HepG2 (cell line): ENCODE measurements around the gene TAS1R3. TPM values are rescaled to one million over a fixed set of nuclear protein-coding genes. Genes with fewer than 3 reads are reported as not detected.

Source experiments
- ATAC-seq: fragments of 200-7000 bp; cut with Tn5 transposase; 3 replicates; pipeline ENCODE4 v1.9.1; 2020; ENCODE audit warnings: mild to moderate bottlenecking, moderate library complexity
- BruUV-seq: library from RNA; stranded (reverse); fragments of 400-500 nt; replicated peaks from 2 replicates; lab custom pipeline; 2021; lab: Mats Ljungman, UMichigan
- CTCF ChIA-PET: fragments of 300-600 bp; formaldehyde crosslinking; extraction: SDS; loops from one replicate; lab custom pipeline; 2021; ENCODE audit warnings: low total read pairs, inconsistent platforms, low intra/inter-chr PET ratio; lab: Yijun Ruan, JAX
- POLR2A ChIA-PET: fragments of 350-600 bp; sonication (Branson Sonifier 250); formaldehyde crosslinking; loops from one replicate; lab custom pipeline; 2020; ENCODE audit warnings: antibody characterized with exemption, inconsistent platforms; lab: Yijun Ruan, JAX
- DNase-seq: peaks from one replicate; pipeline ENCODE4 v3.0.0-alpha.2; 2015; ENCODE audit warnings: low spot score
- FAIRE-seq: peaks from 3 replicates; lab custom pipeline; 2011; peaks lifted over from hg19 to GRCh38; lab: Jason Lieb, UNC
- H2AFZ ChIP-seq: one replicate; pipeline ENCODE4 v1.6.1; 2011; ENCODE audit warnings: low read length, inconsistent platforms
- H3K27ac ChIP-seq: fragments of 300-600 bp; 3 replicates; pipeline ENCODE4 v1.8.0; 2011; ENCODE audit warnings: mixed run types, mild to moderate bottlenecking, mixed read lengths, low read length, inconsistent platforms; ENCODE audit not compliant: insufficient read depth; ENCODE audit errors: extremely low read length
- H3K27me3 ChIP-seq, 2 experiments: fragments of 200-600 bp in 1 of 2; 2 replicates in 1 of 2; 3 replicates in 1 of 2; pipeline versions ENCODE4 v1.6.0 to v1.8.0; 2011; ENCODE audit warnings: low read length in 2 of 2, mild to moderate bottlenecking in 2 of 2, moderate library complexity in 2 of 2, inconsistent platforms in 1 of 2; ENCODE audit not compliant: insufficient read depth in 2 of 2, control insufficient read depth in 1 of 2
- H3K36me3 ChIP-seq, 2 experiments: fragments of 200-600 bp in 1 of 2; replicated peaks in 1 of 2; 2 replicates in 1 of 2; 3 replicates in 1 of 2; pipeline versions ENCODE4 v1.5.1 to v1.8.0; 2011; ENCODE audit warnings: low read length in 2 of 2, inconsistent platforms in 1 of 2; ENCODE audit not compliant: insufficient read depth in 2 of 2, control insufficient read depth in 1 of 2
- H3K4me1 ChIP-seq: 2 replicates; pipeline ENCODE4 v1.5.1; 2012; ENCODE audit warnings: low read length, inconsistent platforms; ENCODE audit not compliant: insufficient read depth
- H3K4me2 ChIP-seq: 2 replicates; pipeline ENCODE4 v1.6.0; 2011; ENCODE audit warnings: low read depth, low read length, inconsistent platforms
- H3K4me3 ChIP-seq, 3 experiments: fragments of 200-600 bp in 1 of 3; sonication (generic), shearing (Covaris generic) in 1 of 3; replicated peaks in 1 of 3; 2 replicates each; pipeline ENCODE4 v1.5.1; 2011 to 2016; ENCODE audit warnings: low read length in 3 of 3, inconsistent platforms in 2 of 3, low read depth in 2 of 3, mild to moderate bottlenecking in 2 of 3, control low read depth in 1 of 3, mixed read lengths in 1 of 3; ENCODE audit not compliant: insufficient read depth in 1 of 3
- H3K79me2 ChIP-seq: one replicate; pipeline ENCODE4 v1.6.1; 2011; ENCODE audit warnings: low read length, inconsistent platforms; ENCODE audit not compliant: insufficient read depth
- H3K9ac ChIP-seq: 2 replicates; pipeline ENCODE4 v1.6.0; 2011; ENCODE audit warnings: mild to moderate bottlenecking, low read depth, low read length, inconsistent platforms; ENCODE audit not compliant: insufficient read depth
- H3K9me3 ChIP-seq: 2 replicates; pipeline ENCODE4 v1.5.1; 2012; ENCODE audit warnings: mild to moderate bottlenecking, low read length
- H4K20me1 ChIP-seq: 2 replicates; pipeline ENCODE4 v1.6.0; 2011; ENCODE audit warnings: inconsistent platforms, mild to moderate bottlenecking, low read length, moderate library complexity; ENCODE audit not compliant: insufficient read depth
- ARNT ChIP-seq: fragments of 450-650 bp; IDR thresholded peaks from 2 replicates; pipeline ENCODE4 v1.6.1; 2017
- BCL6 ChIP-seq: IDR thresholded peaks from 2 replicates; pipeline ENCODE4 v1.6.1; 2016; ENCODE audit warnings: missing genetic modification reagents, missing compliant biosample characterization
- CTCF ChIP-seq: sonication (generic); formaldehyde crosslinking; IDR thresholded peaks from 2 replicates; pipeline ENCODE4 v1.5.0; 2020; ENCODE audit warnings: mild to moderate bottlenecking, missing genetic modification reagents, moderate library complexity
- EEA1 ChIP-seq: sonication (generic); formaldehyde crosslinking; IDR thresholded peaks from 2 replicates; pipeline ENCODE4 v1.5.1; 2020; ENCODE audit warnings: mild to moderate bottlenecking, missing genetic modification reagents, borderline replicate concordance
- KAT7 ChIP-seq: IDR thresholded peaks from 2 replicates; pipeline ENCODE4 v1.6.1; 2018; ENCODE audit warnings: borderline replicate concordance, missing compliant biosample characterization
- MAZ ChIP-seq, 2 experiments: sonication (generic) in 1 of 2; formaldehyde crosslinking in 1 of 2; IDR thresholded peaks; 2 replicates each; pipeline versions ENCODE4 v1.5.0 to v1.6.1; 2012 to 2020; ENCODE audit warnings: low read depth in 2 of 2, mild to moderate bottlenecking in 2 of 2, borderline replicate concordance in 1 of 2, improper control_type of control experiment in 1 of 2, low read length in 1 of 2, missing genetic modification reagents in 1 of 2, moderate library complexity in 1 of 2
- PHF21A ChIP-seq: sonication (generic); formaldehyde crosslinking; IDR thresholded peaks from 2 replicates; pipeline ENCODE4 v1.5.0; 2020; ENCODE audit warnings: mild to moderate bottlenecking, missing genetic modification reagents
- ZNF207 ChIP-seq: fragments of 450-650 bp; IDR thresholded peaks from 2 replicates; pipeline ENCODE4 v1.6.1; 2016; ENCODE audit warnings: antibody characterized with exemption, borderline replicate concordance
- ZNF468 ChIP-seq: sonication (generic); formaldehyde crosslinking; IDR thresholded peaks from 2 replicates; pipeline ENCODE4 v1.8.0; 2022; ENCODE audit warnings: mild to moderate bottlenecking, moderate library complexity, missing genetic modification reagents
- ZNF574 ChIP-seq: sonication (generic); formaldehyde crosslinking; IDR thresholded peaks from 2 replicates; pipeline ENCODE4 v1.4.0; 2020; ENCODE audit warnings: missing genetic modification reagents
- ZNF589 ChIP-seq: sonication (generic); formaldehyde crosslinking; conservative IDR thresholded peaks from 2 replicates; pipeline ENCODE4 v1.8.0; 2022; ENCODE audit warnings: mild to moderate bottlenecking, moderate library complexity, missing genetic modification reagents
- ZNF75D ChIP-seq: sonication (generic); formaldehyde crosslinking; IDR thresholded peaks from 2 replicates; pipeline ENCODE4 v1.8.1; 2023; ENCODE audit warnings: missing genetic modification reagents, mild to moderate bottlenecking, borderline replicate concordance
- ZNF788 ChIP-seq: sonication (generic); formaldehyde crosslinking; IDR thresholded peaks from 2 replicates; pipeline ENCODE4 v1.5.0; 2020; ENCODE audit warnings: mild to moderate bottlenecking, missing genetic modification reagents, borderline replicate concordance
- ZSCAN21 ChIP-seq: sonication (generic); formaldehyde crosslinking; IDR thresholded peaks from 2 replicates; pipeline ENCODE4 v1.8.0; 2022; ENCODE audit warnings: mild to moderate bottlenecking, missing genetic modification reagents, moderate library complexity, borderline replicate concordance
- whole genome bisulfite sequencing: methylation state at CpG from one replicate; pipeline ENCODE4 v1.1.6; 2017; ENCODE audit warnings: low lambda C conversion rate; 5-methylcytosine and 5-hydroxymethylcytosine counted together
- in situ Hi-C: cut with HindIII; loops from 2 replicates; pipeline ENCODE4 v1.10.0; 2017; ENCODE audit warnings: low pct_unique_long_range_greater_than_20kb; ENCODE audit not compliant: extremely low pct_ligation_motif_present
- intact Hi-C: fragments of 100-400 bp; cut with micrococcal nuclease; formaldehyde crosslinking; loops from one replicate; pipeline ENCODE4 v1.10.0; 2022; ENCODE audit not compliant: unreplicated experiment
- polyA plus RNA-seq, 8 experiments: library from polyadenylated mRNA; depleted of rRNA in 3 of 8; stranded (reverse) in 7 of 8; unstranded in 1 of 8; fragments of >200 nt; fragmentation: Illumina TruSeq in 4 of 8; extraction: Trizol in 4 of 8; gene quantifications; 2 replicates each; pipeline versions ENCODE4 v1.2.1 to v1.2.3, GENCODE V29; 2011 to 2016; ENCODE audit warnings: low read depth in 4 of 8, missing spikeins in 1 of 8, mixed read lengths in 1 of 8; ENCODE audit not compliant: insufficient read depth in 1 of 8
- total RNA-seq, 5 experiments: library from RNA; depleted of rRNA; stranded (reverse); fragments of >200 nt; fragmentation: Illumina TruSeq; extraction: Trizol; gene quantifications; 2 replicates each; pipeline ENCODE4 v1.2.3, GENCODE V29; 2016; ENCODE audit warnings: low read depth in 1 of 5
- TF ChIP-seq, protein P1 (sequence below): sonication (generic); formaldehyde crosslinking; conservative IDR thresholded peaks from 2 replicates; pipeline ENCODE4 v1.4.0; 2020; ENCODE audit warnings: missing genetic modification reagents

The TAS1R3 gene
- total and polyA plus RNA-seq, 2 of the 13 experiments (the other 11 are each of a cell fraction or from before 2014, with no cell fraction given): 0.13 to 0.15 TPM

GRCh38 chr1:1360506-1361169 is 29.6 kb downstream of the TAS1R3 start:
- H3K9ac ChIP-seq: peak overlapping the region; percentile 80
- H3K9me3 ChIP-seq: no peaks in the 10 kb centered on the region
- no peaks in the 10 kb centered on the region for H3K27me3 ChIP-seq
- in situ Hi-C loops: no loop called here
- DNase-seq: peak; percentile 68
- no peak overlapping the region for H2AFZ ChIP-seq
- H3K36me3 ChIP-seq: no peaks in the 10 kb centered on the region
- H3K4me1 ChIP-seq: peaks cover 57% of the 10 kb centered on the region
- H3K79me2 ChIP-seq: peaks cover 4% of the 10 kb centered on the region
- BruUV-seq: TSS peak; percentile 47
- intact Hi-C loops: no loop called here
- ChIA-PET CTCF (no interaction called here), POLR2A (interaction anchor here (1.0 to 4.0 kb wide), 4 partner anchors 9 to 15 kb away, joined by 3 to 38 read pairs (median 14); partner anchors contain the start of genes AURKAIP1 and DVL1)
- H4K20me1 ChIP-seq: no peaks in the 10 kb centered on the region
- 87% methylated on average over 14 of the region's 20 CpGs for WGBS
- ATAC-seq: peak; percentile 20
- peak overlapping the region in 2 of 3 experiments; percentile 71 to 74; a peak in 5 of 6 replicates for H3K4me3 ChIP-seq
- FAIRE-seq: no peak
- H3K4me2 ChIP-seq: peak overlapping the region; percentile 92
- peak overlapping the region; percentile 88 for H3K27ac ChIP-seq
- no peak for TF ChIP-seq BCL6 (CRISPR knock-in tag)
- 0 out of 2 replicates have a peak, but pooled peaks have one; percentile 39 for TF ChIP-seq MAZ (IDR thresholded peaks at IDR 0.05; ENCODE audit: borderline replicate concordance, low read depth, low read length)
- TF ChIP-seq MAZ (CRISPR knock-in tag; IDR thresholded peaks at IDR 0.05; ENCODE audit: low read depth): 0 out of 2 replicates have a peak, but pooled peaks have one; percentile 3
- TF ChIP-seq KAT7 (CRISPR knock-in tag): no peak
- TF ChIP-seq CTCF (CRISPR knock-in tag): 0 out of 2 replicates have a peak, but pooled peaks have one; percentile 2
- TF ChIP-seq ZNF788 (CRISPR knock-in tag): no peak
- TF ChIP-seq ZSCAN21 (CRISPR knock-in tag): 0 out of 2 replicates have a peak, but pooled peaks have one; percentile 0
- TF ChIP-seq, protein P1, sequence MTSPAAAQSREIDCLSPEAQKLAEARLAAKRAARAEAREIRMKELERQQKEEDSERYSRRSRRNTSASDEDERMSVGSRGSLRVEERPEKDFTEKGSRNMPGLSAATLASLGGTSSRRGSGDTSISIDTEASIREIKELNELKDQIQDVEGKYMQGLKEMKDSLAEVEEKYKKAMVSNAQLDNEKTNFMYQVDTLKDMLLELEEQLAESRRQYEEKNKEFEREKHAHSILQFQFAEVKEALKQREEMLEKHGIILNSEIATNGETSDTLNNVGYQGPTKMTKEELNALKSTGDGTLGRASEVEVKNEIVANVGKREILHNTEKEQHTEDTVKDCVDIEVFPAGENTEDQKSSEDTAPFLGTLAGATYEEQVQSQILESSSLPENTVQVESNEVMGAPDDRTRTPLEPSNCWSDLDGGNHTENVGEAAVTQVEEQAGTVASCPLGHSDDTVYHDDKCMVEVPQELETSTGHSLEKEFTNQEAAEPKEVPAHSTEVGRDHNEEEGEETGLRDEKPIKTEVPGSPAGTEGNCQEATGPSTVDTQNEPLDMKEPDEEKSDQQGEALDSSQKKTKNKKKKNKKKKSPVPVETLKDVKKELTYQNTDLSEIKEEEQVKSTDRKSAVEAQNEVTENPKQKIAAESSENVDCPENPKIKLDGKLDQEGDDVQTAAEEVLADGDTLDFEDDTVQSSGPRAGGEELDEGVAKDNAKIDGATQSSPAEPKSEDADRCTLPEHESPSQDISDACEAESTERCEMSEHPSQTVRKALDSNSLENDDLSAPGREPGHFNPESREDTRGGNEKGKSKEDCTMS (CRISPR knock-in tag): no peak
- TF ChIP-seq EEA1: 0 out of 2 replicates have a peak, but pooled peaks have one; percentile 30
- no peak for TF ChIP-seq ZNF75D (CRISPR knock-in tag)
- 0 out of 2 replicates have a peak, but pooled peaks have one; percentile 51 for TF ChIP-seq ARNT
- no peak for TF ChIP-seq ZNF589
- 0 out of 2 replicates have a peak, but pooled peaks have one; percentile 29 for TF ChIP-seq ZNF207
- TF ChIP-seq PHF21A (CRISPR knock-in tag): 0 out of 2 replicates have a peak, but pooled peaks have one; percentile 4
- TF ChIP-seq ZNF468: 0 out of 2 replicates have a peak, but pooled peaks have one; percentile 66
- 0 out of 2 replicates have a peak, but pooled peaks have one; percentile 22 for TF ChIP-seq ZNF574 (CRISPR knock-in tag)
